ENCODE data around the gene KLHL41.
"Not testable (repeated sequence)": the region's sequence is repeated elsewhere in the genome, so short reads cannot be mapped to it uniquely, and the experiment has no call there.

Gene KLHL41

GRCh38 chr2:169507698-169508097, 1.8 kb upstream of the KLHL41 start:
- H3K4me3 ChIP-seq (ENCODE audit: low read depth, low read length): no peak overlapping the region
- no peaks in the 10 kb centered on the region for H3K27me3 ChIP-seq (ENCODE audit: insufficient read depth, low read length)
- peak overlapping the region; percentile 47 for H2AFZ ChIP-seq (ENCODE audit: low read length, unreplicated experiment)
- no peaks in the 10 kb centered on the region for H3K79me2 ChIP-seq (ENCODE audit: control insufficient read depth, insufficient read depth, low read length, unreplicated experiment)
- H3K4me1 ChIP-seq (ENCODE audit: control insufficient read depth, insufficient read depth, low read length, unreplicated experiment): peaks cover 23% of the 10 kb centered on the region
- peak overlapping the region; percentile 80 for H3K27ac ChIP-seq (ENCODE audit: low read depth, low read length)
- peaks cover 4% of the 10 kb centered on the region; the same call in 1 of the 2 replicates for H3K36me3 ChIP-seq (ENCODE audit: insufficient read depth, low read length)

GRCh38 chr2:169509955-169510354, 453 bp downstream of the KLHL41 start:
- Histone ChIP-seq H3K27ac (ENCODE audit: low read depth, low read length) (no peak overlapping the region), H3K27me3 (ENCODE audit: insufficient read depth, low read length) (no peaks in the 10 kb centered on the region), H3K4me3 (ENCODE audit: low read depth, low read length) (no peak overlapping the region), H3K79me2 (ENCODE audit: control insufficient read depth, insufficient read depth, low read length, unreplicated experiment) (no peaks in the 10 kb centered on the region), H3K36me3 (ENCODE audit: insufficient read depth, low read length) (no peaks in the 10 kb centered on the region), H2AFZ (ENCODE audit: low read length, unreplicated experiment) (no peak overlapping the region), H3K4me1 (ENCODE audit: control insufficient read depth, insufficient read depth, low read length, unreplicated experiment) (peaks cover 23% of the 10 kb centered on the region)

- H2AFZ ChIP-seq (ENCODE audit: low read length, unreplicated experiment): no peak overlapping the region
- no peaks in the 10 kb centered on the region for H3K27me3 ChIP-seq (ENCODE audit: insufficient read depth, low read length)
- no peaks in the 10 kb centered on the region for H3K79me2 ChIP-seq (ENCODE audit: control insufficient read depth, insufficient read depth, low read length, unreplicated experiment)
- peaks cover 23% of the 10 kb centered on the region for H3K4me1 ChIP-seq (ENCODE audit: control insufficient read depth, insufficient read depth, low read length, unreplicated experiment)
- no peaks in the 10 kb centered on the region for H3K36me3 ChIP-seq (ENCODE audit: insufficient read depth, low read length)
- no peak overlapping the region for H3K4me3 ChIP-seq (ENCODE audit: low read depth, low read length)
- no peak overlapping the region for H3K27ac ChIP-seq (ENCODE audit: low read depth, low read length)
Measured at GRCh38 chr2:169510496-169510895, 994 bp downstream of the KLHL41 start.

GRCh38 chr2:169511818-169512217, 2.3 kb downstream of the KLHL41 start:
- Histone ChIP-seq H3K4me3 (ENCODE audit: low read depth, low read length) (no peak overlapping the region), H3K27ac (ENCODE audit: low read depth, low read length) (no peak overlapping the region), H3K27me3 (ENCODE audit: insufficient read depth, low read length) (no peaks in the 10 kb centered on the region), H3K36me3 (ENCODE audit: insufficient read depth, low read length) (no peaks in the 10 kb centered on the region), H2AFZ (ENCODE audit: low read length, unreplicated experiment) (no peak overlapping the region), H3K79me2 (ENCODE audit: control insufficient read depth, insufficient read depth, low read length, unreplicated experiment) (no peaks in the 10 kb centered on the region), H3K4me1 (ENCODE audit: control insufficient read depth, insufficient read depth, low read length, unreplicated experiment) (peaks cover 23% of the 10 kb centered on the region)

GRCh38 chr2:169512525-169512924, 3.0 kb downstream of the KLHL41 start:
- H3K79me2 ChIP-seq (ENCODE audit: control insufficient read depth, insufficient read depth, low read length, unreplicated experiment): no peaks in the 10 kb centered on the region
- peaks cover 17% of the 10 kb centered on the region for H3K4me1 ChIP-seq (ENCODE audit: control insufficient read depth, insufficient read depth, low read length, unreplicated experiment)
- no peak overlapping the region for H2AFZ ChIP-seq (ENCODE audit: low read length, unreplicated experiment)
- no peaks in the 10 kb centered on the region for H3K27me3 ChIP-seq (ENCODE audit: insufficient read depth, low read length)
- no peaks in the 10 kb centered on the region for H3K36me3 ChIP-seq (ENCODE audit: insufficient read depth, low read length)
- H3K4me3 ChIP-seq (ENCODE audit: low read depth, low read length): no peak overlapping the region
- no peak overlapping the region for H3K27ac ChIP-seq (ENCODE audit: low read depth, low read length)

GRCh38 chr2:169513094-169513493, 3.6 kb downstream of the KLHL41 start:
- H3K27ac ChIP-seq (ENCODE audit: low read depth, low read length): no peak overlapping the region

GRCh38 chr2:169513926-169514325, 4.4 kb downstream of the KLHL41 start:
- H3K4me1 ChIP-seq (ENCODE audit: control insufficient read depth, insufficient read depth, low read length, unreplicated experiment): peaks cover 12% of the 10 kb centered on the region
- H2AFZ ChIP-seq (ENCODE audit: low read length, unreplicated experiment): no peak overlapping the region
- no peak overlapping the region for H3K27ac ChIP-seq (ENCODE audit: low read depth, low read length)
- H3K36me3 ChIP-seq (ENCODE audit: insufficient read depth, low read length): no peaks in the 10 kb centered on the region
- no peak overlapping the region for H3K4me3 ChIP-seq (ENCODE audit: low read depth, low read length)
- H3K79me2 ChIP-seq (ENCODE audit: control insufficient read depth, insufficient read depth, low read length, unreplicated experiment): no peaks in the 10 kb centered on the region
- no peaks in the 10 kb centered on the region for H3K27me3 ChIP-seq (ENCODE audit: insufficient read depth, low read length)

More at GRCh38 chr2:169513094-169513493, 3.6 kb downstream of the KLHL41 start:
- H3K36me3 ChIP-seq (ENCODE audit: insufficient read depth, low read length): no peaks in the 10 kb centered on the region
- no peak overlapping the region for H3K4me3 ChIP-seq (ENCODE audit: low read depth, low read length)
- H3K27me3 ChIP-seq (ENCODE audit: insufficient read depth, low read length): no peaks in the 10 kb centered on the region
- H3K79me2 ChIP-seq (ENCODE audit: control insufficient read depth, insufficient read depth, low read length, unreplicated experiment): no peaks in the 10 kb centered on the region
- H2AFZ ChIP-seq (ENCODE audit: low read length, unreplicated experiment): no peak overlapping the region
- H3K4me1 ChIP-seq (ENCODE audit: control insufficient read depth, insufficient read depth, low read length, unreplicated experiment): peaks cover 12% of the 10 kb centered on the region

- not testable (repeated sequence) for H3K79me2 ChIP-seq (ENCODE audit: control insufficient read depth, insufficient read depth, low read length, unreplicated experiment); H3K27me3 ChIP-seq (ENCODE audit: insufficient read depth, low read length); H3K4me1 ChIP-seq (ENCODE audit: control insufficient read depth, insufficient read depth, low read length, unreplicated experiment); H3K36me3 ChIP-seq (ENCODE audit: insufficient read depth, low read length); H3K4me3 ChIP-seq (ENCODE audit: low read depth, low read length); H3K27ac ChIP-seq (ENCODE audit: low read depth, low read length); H2AFZ ChIP-seq (ENCODE audit: low read length, unreplicated experiment)
Measured at GRCh38 chr2:169514758-169515157, 5.3 kb downstream of the KLHL41 start.

GRCh38 chr2:169516488-169516995, 7.0 kb downstream of the KLHL41 start:
- not testable (repeated sequence) for H3K4me3 ChIP-seq (ENCODE audit: low read depth, low read length); H3K36me3 ChIP-seq (ENCODE audit: insufficient read depth, low read length); H3K4me1 ChIP-seq (ENCODE audit: control insufficient read depth, insufficient read depth, low read length, unreplicated experiment); H2AFZ ChIP-seq (ENCODE audit: low read length, unreplicated experiment); H3K79me2 ChIP-seq (ENCODE audit: control insufficient read depth, insufficient read depth, low read length, unreplicated experiment); H3K27ac ChIP-seq (ENCODE audit: low read depth, low read length); H3K27me3 ChIP-seq (ENCODE audit: insufficient read depth, low read length)

GRCh38 chr2:169520896-169521295, 11.4 kb downstream of the KLHL41 start:
- Histone ChIP-seq H3K27me3 (ENCODE audit: insufficient read depth, low read length) (no peaks in the 10 kb centered on the region), H3K4me3 (ENCODE audit: low read depth, low read length) (no peak overlapping the region), H3K4me1 (ENCODE audit: control insufficient read depth, insufficient read depth, low read length, unreplicated experiment) (no peaks in the 10 kb centered on the region), H3K27ac (ENCODE audit: low read depth, low read length) (no peak overlapping the region), H3K36me3 (ENCODE audit: insufficient read depth, low read length) (no peaks in the 10 kb centered on the region), H2AFZ (ENCODE audit: low read length, unreplicated experiment) (no peak overlapping the region), H3K79me2 (ENCODE audit: control insufficient read depth, insufficient read depth, low read length, unreplicated experiment) (no peaks in the 10 kb centered on the region)

- Histone ChIP-seq H3K36me3 (ENCODE audit: insufficient read depth, low read length) (no peaks in the 10 kb centered on the region), H2AFZ (ENCODE audit: low read length, unreplicated experiment) (no peak overlapping the region), H3K4me1 (ENCODE audit: control insufficient read depth, insufficient read depth, low read length, unreplicated experiment) (no peaks in the 10 kb centered on the region), H3K4me3 (ENCODE audit: low read depth, low read length) (no peak overlapping the region), H3K27me3 (ENCODE audit: insufficient read depth, low read length) (no peaks in the 10 kb centered on the region), H3K27ac (ENCODE audit: low read depth, low read length) (no peak overlapping the region), H3K79me2 (ENCODE audit: control insufficient read depth, insufficient read depth, low read length, unreplicated experiment) (no peaks in the 10 kb centered on the region)
Measured at GRCh38 chr2:169523681-169524080, 14.2 kb downstream of the KLHL41 start.
